ENCODE measurements around the gene AMPD3. TPM values are rescaled to one million over a fixed set of nuclear protein-coding genes. Genes with fewer than 3 reads are reported as not detected.

The AMPD3 gene
- polyA plus RNA-seq, 1 experiment: 11.1 TPM

DNA sequence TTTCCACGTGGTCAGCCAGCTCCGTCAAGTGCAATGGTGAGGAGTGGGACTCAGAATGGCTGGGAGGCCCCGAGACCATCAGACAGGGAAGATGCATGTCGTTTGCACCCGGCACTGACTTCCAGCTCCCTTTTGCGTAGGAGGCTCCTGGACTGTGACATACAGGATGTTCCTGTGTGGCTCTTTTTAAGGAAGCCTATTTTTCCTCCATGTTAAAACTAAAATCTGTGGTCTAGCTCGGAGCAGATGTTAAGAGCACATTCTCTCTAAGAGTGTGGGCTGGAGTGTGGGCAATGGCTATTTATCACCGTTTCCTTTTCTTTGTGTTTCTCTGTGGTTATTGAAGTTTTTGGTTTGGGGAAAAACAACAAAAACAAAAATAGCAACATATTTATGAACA is 40.9 kb upstream of the AMPD3 start:
- POLR2A ChIA-PET: interaction anchor here (0.7 kb wide), 1 partner anchor 395 kb away, joined by 3 read pairs; no protein-coding TSS in a partner anchor
- Histone ChIP-seq H3K27me3 (ENCODE audit: control insufficient read depth, insufficient read depth, low read length) (no peaks in the 10 kb centered on the region), H3K4me3 (ENCODE audit: low read depth, low read length) (no peak overlapping the region), H3K36me3 (ENCODE audit: control insufficient read depth, insufficient read depth, low read length) (no peaks in the 10 kb centered on the region)
- TF ChIP-seq CTCF (IDR thresholded peaks at IDR 0.05; ENCODE audit: insufficient read depth, low read depth, low read length): no peak
- DNase-seq (ENCODE audit: low read depth): no peak
- CTCF ChIA-PET: interaction anchor here (0.6 to 1.8 kb wide), 10 partner anchors 8 to 321 kb away, joined by 3 to 7 read pairs (median 4); partner anchors contain the start of genes AMPD3 and IRAG1

DNA sequence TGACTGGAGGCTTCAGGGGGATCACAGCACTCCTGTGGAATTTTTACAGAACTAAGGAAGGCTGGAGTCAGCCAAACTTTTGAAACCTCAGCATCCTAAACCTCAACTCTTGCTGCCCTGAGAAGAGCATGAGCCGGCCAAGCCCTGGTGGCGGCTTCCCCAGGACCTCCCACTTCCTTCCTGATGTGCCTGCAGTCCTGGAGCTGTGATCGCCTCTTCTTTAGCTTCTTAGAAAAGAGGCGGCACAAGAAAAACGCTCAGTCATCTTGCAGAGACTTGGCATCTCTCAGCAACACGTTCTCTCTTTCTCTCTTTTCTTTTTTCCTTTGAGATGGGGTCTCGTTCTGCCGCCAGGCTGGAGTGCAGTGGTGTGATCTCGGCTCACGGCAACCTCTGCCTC is 40.4 kb upstream of the AMPD3 start:
- TF ChIP-seq CTCF (IDR thresholded peaks at IDR 0.05; ENCODE audit: insufficient read depth, low read depth, low read length): no peak
- no peak overlapping the region for H3K4me3 ChIP-seq (ENCODE audit: low read depth, low read length)
- no peaks in the 10 kb centered on the region for H3K36me3 ChIP-seq (ENCODE audit: control insufficient read depth, insufficient read depth, low read length)
- ChIA-PET CTCF (interaction anchor here (1.1 to 1.8 kb wide), 7 partner anchors 9 to 321 kb away, joined by 3 to 7 read pairs (median 5); partner anchors contain the start of gene IRAG1), POLR2A (interaction anchor here (0.7 kb wide), 1 partner anchor 395 kb away, joined by 3 read pairs; no protein-coding TSS in a partner anchor)
- DNase-seq (ENCODE audit: low read depth): no peak
- H3K27me3 ChIP-seq (ENCODE audit: control insufficient read depth, insufficient read depth, low read length): no peaks in the 10 kb centered on the region

DNA sequence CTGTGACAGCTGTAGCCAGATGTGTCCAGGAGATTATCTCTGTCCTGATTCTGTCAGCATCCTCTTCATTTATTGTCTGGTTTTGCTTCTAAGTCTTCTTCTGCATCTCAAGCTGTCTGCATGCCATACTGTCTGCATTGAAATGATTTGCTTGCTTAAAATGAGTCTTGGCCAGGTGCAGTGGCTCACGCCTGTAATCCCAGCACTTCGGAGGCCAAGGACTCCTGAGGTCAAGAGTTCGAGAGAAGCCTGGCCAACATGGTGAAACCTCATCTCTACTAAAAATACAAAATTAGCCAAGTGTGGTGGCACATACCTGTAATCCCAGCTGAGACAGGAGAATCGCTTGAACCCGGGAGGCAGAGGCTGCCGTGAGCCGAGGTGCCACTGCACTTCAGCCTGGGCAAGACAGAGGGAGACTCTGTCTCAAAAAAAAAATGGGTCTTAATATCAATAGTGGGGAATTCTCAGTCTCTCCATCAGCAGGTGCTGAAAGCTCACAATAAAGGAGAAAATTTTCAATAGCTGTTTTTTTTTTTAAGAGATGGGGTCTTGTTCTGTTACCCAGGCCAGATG is 39.2 kb upstream of the AMPD3 start:
- ChIA-PET CTCF (interaction anchor here (0.6 to 1.6 kb wide), 5 partner anchors 10 to 263 kb away, joined by 3 to 7 read pairs (median 3); no protein-coding TSS in a partner anchor), POLR2A (no interaction called here)
- DNase-seq (ENCODE audit: low read depth): no peak
- TF ChIP-seq CTCF (IDR thresholded peaks at IDR 0.05; ENCODE audit: insufficient read depth, low read depth, low read length): no peak
- H3K4me3 ChIP-seq (ENCODE audit: low read depth, low read length): no peak overlapping the region
- H3K27me3 ChIP-seq (ENCODE audit: control insufficient read depth, insufficient read depth, low read length): no peaks in the 10 kb centered on the region
- no peaks in the 10 kb centered on the region for H3K36me3 ChIP-seq (ENCODE audit: control insufficient read depth, insufficient read depth, low read length)

DNA sequence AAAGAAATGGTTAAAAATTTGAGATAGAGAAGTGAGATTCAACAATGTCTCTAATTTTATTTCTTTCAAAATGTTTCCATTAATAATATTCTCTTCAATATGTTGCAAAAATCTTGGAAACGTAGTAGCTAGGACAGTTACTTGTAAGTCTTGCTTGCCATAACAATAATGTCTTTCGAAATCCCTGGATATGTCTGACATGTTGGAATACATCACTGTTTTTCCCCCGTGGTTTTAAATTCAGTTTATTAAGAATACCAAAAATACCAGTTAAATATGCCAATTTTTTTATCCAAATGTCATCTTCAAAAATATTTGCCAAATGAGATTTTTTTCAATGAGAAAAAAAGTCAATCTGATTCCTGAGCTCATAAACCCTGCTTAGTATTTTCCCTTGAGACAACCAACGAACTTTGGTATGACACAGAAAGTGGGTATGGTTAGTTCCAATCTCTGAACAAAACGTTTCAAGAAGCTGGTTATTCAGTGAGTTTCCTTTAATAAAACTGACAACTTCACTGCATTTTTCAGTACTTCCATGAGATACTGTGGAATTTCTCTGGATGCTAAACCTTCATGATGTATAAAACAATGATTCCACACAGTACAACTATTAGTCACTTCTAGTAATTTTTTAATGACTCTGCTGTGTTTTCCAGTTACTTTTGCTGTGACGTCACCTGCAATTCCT is 36.7 kb upstream of the AMPD3 start:
- Histone ChIP-seq H3K4me3 (ENCODE audit: low read depth, low read length) (no peak overlapping the region), H3K27me3 (ENCODE audit: control insufficient read depth, insufficient read depth, low read length) (no peaks in the 10 kb centered on the region), H3K36me3 (ENCODE audit: control insufficient read depth, insufficient read depth, low read length) (no peaks in the 10 kb centered on the region)
- ChIA-PET CTCF (interaction anchor here (0.7 to 1.4 kb wide), 6 partner anchors 12 to 236 kb away, joined by 3 to 6 read pairs (median 3); no protein-coding TSS in a partner anchor), POLR2A (interaction anchor here (0.9 kb wide), 1 partner anchor 36 kb away, joined by 3 read pairs; the partner anchor contains the start of gene AMPD3)
- TF ChIP-seq CTCF (IDR thresholded peaks at IDR 0.05; ENCODE audit: insufficient read depth, low read depth, low read length): no peak
- DNase-seq (ENCODE audit: low read depth): no peak

DNA sequence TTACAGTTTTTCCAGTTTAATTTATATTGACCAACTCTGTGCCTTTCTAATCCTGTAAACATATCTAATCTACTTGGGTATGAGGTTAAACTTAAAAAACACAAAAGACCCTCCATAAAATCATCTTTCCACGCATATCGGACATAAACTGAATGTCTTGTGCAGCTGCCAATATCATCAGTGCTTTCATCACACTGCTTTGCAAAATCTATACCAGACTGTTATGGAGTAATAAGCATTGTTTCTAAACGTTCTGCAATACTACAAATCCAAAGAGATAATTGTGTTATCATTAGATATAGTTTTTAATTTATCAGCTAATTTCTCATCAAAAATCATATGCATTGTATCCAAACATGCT is 36.1 kb upstream of the AMPD3 start:
- Histone ChIP-seq H3K27me3 (ENCODE audit: control insufficient read depth, insufficient read depth, low read length) (no peaks in the 10 kb centered on the region), H3K4me3 (ENCODE audit: low read depth, low read length) (no peak overlapping the region), H3K36me3 (ENCODE audit: control insufficient read depth, insufficient read depth, low read length) (no peaks in the 10 kb centered on the region)
- CTCF ChIA-PET: interaction anchor here (0.7 to 1.4 kb wide), 5 partner anchors 13 to 236 kb away, joined by 3 to 6 read pairs (median 3); no protein-coding TSS in a partner anchor
- TF ChIP-seq CTCF (IDR thresholded peaks at IDR 0.05; ENCODE audit: insufficient read depth, low read depth, low read length): no peak
- DNase-seq (ENCODE audit: low read depth): no peak
- POLR2A ChIA-PET: interaction anchor here (0.9 kb wide), 1 partner anchor 36 kb away, joined by 3 read pairs; the partner anchor contains the start of gene AMPD3
